Gastroesophageal sphincter (tissue), 3 donors: ENCODE measurements around the gene CAMP.

Source experiments
- CTCF ChIP-seq, 4 experiments: fragments of 200-600 bp in 2 of 4; fragments of 450-650 bp in 2 of 4; sonication (generic) in 1 of 4; IDR thresholded peaks; one replicate each; pipeline ENCODE4 v1.5.1; 2017 to 2019; ENCODE audit warnings: antibody characterized with exemption in 4 of 4, mild to moderate bottlenecking in 2 of 4, moderate library complexity in 2 of 4
- EP300 ChIP-seq: sonication (generic); formaldehyde crosslinking; IDR thresholded peaks from one replicate; pipeline ENCODE4 v1.6.1; 2017; ENCODE audit warnings: antibody characterized with exemption, mild to moderate bottlenecking
- POLR2A ChIP-seq, 2 donors: fragments of 450-650 bp; IDR thresholded peaks; one replicate each; pipeline ENCODE4 v1.6.1; 2017; ENCODE audit warnings: antibody characterized with exemption in 2 of 2, mild to moderate bottlenecking in 2 of 2, moderate library complexity in 1 of 2
- POLR2AphosphoS5 ChIP-seq: sonication (generic); formaldehyde crosslinking; IDR thresholded peaks from one replicate; pipeline ENCODE4 v1.6.1; 2017; ENCODE audit warnings: antibody characterized with exemption

GRCh38 chr3:48271763-48272498 is 48.6 kb downstream of the CAMP start:
- TF ChIP-seq CTCF (IDR thresholded peaks at IDR 0.05) = no peak
- TF ChIP-seq POLR2A (IDR thresholded peaks at IDR 0.05) = no peak
- TF ChIP-seq EP300 = no peak
- TF ChIP-seq POLR2AphosphoS5 = no peak
